Stimulated activated CD4-positive, alpha-beta T cell treated with anti-CD3 and anti-CD28 coated beads, TNF-alpha, amount 100 ng/mL, for 1 hour (primary cell): ENCODE measurements around the gene PLEKHM2.

ENCODE experiments used
- DNase-seq, 3 donors: peaks; one replicate each; pipeline ENCODE4 v3.0.0-alpha.2; 2020; ENCODE audit warnings: low read depth in 3 of 3, low spot score in 1 of 3

PLEKHM2 gene

DNA sequence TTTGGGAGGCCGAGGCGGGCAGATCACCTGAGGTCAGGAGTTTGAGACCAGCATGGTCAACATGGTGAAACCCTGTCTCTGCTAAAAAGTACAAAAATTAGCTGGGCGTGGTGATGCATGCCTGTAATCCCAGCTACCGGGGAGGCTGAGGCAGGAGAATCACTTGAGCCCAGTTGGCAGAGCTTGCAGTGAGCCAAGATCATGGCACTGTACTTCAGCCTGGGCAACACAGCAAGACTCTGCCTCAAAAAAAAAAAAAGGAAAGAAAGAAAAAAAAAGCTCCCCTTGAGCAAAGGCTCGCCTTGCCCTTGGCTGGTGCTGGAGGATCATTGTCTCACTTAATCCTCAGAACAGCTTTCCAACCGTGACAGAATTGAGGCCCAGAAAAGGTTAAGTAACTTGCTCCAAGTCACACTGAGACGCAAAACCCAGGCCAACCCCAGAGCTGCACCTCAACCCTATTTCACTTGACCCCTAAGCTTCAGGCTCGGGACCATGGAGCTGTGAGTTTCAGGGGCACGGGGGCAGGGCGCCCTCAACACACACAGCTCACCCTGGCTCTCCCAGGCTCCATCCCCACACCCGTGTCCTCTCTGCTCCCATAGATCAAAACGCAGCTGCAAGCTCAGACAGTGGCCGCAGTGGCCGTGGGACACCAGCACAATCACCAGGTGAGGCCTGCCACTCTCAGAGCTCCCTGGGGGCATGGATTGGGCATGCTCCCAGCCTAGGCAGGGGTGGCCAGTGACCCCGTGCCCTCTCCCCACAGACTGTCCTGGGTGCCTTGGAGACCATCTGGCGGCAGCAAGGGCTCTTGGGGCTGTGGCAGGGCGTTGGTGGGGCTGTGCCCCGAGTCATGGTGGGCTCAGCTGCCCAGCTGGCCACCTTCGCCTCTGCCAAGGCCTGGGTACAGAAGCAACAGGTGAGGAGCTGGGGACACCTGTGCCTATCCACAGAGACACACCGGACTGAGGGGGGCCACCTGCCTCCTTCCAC lies 53.5 kb downstream of the PLEKHM2 start:
- DNase-seq: no peak

DNA sequence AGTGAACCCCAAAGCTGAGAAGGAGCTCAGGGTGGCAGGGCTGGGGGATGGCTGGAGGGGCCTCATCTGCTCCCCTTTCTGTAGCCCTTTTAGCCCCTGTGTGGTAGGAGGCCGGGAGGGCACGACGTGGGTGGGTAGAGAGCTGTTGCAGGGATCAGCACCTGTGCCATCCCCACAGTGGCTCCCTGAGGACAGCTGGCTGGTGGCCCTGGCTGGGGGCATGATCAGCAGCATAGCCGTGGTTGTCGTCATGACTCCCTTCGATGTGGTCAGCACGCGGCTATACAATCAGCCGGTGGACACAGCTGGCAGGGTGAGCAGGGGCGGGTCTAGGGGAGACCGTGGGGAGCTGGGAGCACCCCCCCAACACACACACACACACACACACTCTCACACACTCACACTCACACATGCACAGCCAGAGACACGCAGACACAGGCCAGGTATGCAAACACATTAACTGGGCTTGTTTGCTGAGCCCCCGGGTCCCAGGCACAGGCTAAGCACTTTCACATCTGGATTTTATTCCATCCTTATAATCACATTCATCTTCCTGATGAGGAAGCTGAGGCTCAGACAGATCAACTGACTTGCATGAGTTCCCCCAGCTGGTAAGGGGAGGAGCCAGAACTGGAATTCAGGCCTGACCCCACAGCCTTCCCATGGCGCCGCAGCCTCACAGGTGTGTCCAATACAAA lies 54.4 kb downstream of the PLEKHM2 start:
- no peak for DNase-seq

DNA sequence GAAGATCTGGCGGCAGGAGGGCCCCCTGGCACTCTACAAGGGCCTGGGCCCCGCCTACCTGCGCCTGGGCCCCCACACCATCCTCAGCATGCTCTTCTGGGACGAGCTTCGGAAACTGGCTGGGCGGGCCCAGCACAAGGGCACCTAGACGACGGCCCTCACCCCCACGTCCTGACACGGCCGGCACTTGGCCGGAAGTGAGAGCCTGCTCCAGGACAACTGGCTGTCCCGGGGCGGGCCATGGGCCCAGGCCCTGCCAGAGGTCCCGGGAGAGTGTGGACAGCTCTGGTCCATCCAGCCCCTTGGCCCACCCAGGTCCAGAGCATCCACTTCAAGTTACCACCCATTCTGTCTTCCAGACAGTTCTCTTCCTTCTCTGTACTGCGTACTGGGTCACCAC lies 55.1 kb downstream of the PLEKHM2 start:
- no peak for DNase-seq

DNA sequence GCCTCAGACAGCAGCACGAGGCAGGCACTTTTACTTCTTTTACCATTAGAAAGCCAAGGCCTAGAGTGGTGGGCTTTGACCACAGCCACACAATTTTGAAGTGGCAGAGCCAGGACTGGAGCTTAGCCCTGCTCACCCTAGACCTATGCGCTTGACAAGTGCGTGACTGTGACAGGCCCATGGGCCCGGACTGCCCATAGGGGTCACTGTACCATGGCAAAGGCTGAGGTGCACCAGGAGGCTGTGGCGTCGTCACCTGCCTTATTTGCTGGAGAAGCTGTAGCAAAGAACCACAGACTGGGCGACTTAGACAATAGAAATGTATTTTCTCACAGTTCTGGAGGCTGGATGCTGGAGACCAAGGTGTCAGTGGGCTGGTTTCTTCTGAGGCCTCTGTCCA lies 55.6 kb downstream of the PLEKHM2 start:
- DNase-seq: no peak

DNA sequence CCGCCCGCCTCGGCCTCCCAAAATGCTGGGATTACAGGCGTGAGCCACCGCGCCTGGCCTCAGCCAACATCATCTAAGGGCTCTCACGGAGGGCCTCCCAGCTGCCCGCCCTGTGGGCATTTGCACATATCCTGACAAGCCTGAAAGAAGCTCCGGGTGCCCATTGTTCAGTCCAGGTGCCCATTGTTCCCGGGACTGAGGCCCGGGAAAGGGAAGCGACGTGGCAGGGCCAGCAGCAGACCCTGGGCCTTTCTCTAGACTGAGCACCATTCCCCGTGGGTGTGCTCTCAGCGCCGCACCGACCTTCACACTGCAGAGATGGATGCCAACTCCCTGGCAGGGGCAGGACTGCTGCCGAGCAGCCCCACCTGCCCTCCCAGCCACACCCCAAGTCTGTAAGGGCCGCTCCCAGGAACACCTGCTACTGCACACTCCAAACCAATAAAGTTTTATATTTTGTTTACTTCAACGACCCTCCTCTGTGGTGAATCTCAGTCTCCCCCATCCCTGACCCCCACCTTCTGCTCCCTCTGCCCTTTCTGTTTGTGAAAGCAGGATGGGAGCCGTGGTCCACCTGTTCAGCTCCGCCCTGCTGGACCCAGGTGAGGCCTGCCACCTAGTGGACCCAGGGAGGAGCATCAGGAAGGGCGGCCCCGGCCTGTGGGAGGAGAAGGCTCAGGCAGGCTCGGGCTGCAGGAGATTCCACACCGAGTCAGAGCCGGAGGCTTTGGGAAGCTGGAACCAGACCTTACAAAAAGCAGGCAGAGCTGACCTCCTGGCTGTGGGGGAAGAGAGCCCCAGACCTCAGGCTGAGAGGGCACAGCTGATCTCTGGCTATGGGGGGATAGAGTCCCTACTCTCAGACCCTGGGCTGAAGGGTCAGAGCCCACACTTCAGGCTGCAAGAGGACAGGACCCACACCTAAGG lies 57.1 kb downstream of the PLEKHM2 start:
- peak; percentile 18 to 42 (median 35) for DNase-seq

DNA sequence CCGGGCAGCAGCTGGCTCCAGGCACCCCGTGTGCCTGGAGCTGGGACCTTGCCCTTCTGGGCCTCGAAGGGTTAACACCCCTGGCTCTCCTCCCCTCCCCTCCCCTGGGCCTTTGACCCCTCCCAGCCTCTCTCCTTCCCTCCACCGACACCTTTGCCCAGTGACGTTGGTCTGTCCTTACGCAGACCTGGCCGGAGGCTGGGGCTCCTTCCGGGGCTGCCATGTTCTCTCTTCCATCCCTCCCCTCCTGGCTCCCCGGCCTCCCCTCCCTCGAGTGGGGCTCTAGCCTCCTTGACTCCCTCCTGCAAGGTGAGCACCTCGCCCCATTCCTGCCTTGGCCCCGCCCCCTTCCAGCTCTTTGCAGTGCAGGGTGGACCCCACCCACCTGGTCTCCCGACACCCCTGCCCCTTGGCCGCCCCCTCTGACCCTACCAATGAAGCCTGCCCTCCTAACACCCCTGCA lies 58.2 kb downstream of the PLEKHM2 start, which contains the start of gene TMEM82:
TSS of gene TMEM82 (plus strand) at position 161 of the 463 bp plus-strand sequence. CDS start at position 222, 61 bp downstream.
- no peak for DNase-seq

DNA sequence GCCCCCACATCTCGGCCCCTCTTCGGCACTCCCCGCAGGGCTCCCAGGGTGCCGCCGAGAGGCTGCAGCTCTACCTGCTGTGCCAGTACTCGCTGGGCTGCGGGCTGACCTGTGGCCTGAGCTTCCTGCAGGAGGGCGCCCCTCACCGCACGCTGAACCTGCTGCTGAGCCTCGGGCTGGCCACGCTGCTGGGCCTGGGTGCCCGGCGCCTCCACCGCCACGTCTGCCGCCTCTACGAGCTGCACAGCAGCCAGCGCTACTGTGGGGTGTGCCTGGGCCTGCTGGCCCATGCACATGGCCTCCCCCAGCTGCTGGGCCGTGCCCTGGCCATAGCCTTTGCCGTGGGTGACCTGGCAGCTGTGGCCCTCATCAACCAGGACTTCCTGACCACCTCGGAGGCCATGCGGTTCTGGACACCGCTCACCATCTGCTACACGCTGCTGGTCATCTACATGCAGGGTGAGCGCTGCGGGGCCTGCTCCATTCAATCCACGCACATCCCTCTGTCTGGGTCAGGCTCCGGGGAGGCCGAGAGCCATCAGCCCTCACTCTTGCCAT lies 60.1 kb downstream of the PLEKHM2 start:
- no peak for DNase-seq

DNA sequence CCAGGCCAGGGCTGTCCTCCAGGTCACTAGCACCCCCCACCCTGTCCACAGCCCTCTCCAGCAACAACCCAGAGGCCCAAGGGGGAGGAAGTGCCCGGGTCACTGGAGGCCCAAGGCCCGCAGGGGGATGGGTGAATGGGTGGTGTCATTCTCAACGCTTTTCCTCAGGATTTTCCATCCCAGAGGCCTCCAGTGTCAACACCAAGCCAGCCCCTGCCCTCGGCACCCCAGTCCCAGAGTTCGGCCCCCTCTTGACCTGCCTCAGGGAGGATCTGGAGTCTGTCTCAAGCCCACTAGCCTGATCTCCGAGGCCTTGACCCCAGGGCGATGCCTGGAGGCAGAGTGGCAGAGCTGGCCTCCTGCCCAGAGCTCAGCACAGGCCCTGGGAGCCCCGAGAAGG lies 63.3 kb downstream of the PLEKHM2 start:
- no peak for DNase-seq

DNA sequence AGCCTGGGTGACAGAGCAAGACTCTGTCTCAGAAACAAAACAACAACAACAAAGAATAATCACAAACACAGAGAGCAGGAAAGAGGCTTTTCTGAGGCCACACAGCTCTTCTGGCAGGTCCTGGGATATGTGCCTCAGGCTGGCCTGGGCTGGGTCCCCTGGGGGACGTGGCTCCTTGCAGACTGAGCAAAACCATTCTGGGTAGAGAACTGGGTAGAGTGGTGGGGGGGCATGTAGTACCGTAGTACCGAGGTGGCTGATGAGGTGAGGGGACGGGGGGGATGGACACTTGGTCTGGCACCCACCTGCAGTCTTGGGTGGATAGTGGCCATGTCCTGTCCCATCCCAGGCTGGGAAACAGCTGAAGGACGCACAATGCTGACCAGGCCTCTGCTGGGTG lies 64.1 kb downstream of the PLEKHM2 start:
- DNase-seq: no peak

DNA sequence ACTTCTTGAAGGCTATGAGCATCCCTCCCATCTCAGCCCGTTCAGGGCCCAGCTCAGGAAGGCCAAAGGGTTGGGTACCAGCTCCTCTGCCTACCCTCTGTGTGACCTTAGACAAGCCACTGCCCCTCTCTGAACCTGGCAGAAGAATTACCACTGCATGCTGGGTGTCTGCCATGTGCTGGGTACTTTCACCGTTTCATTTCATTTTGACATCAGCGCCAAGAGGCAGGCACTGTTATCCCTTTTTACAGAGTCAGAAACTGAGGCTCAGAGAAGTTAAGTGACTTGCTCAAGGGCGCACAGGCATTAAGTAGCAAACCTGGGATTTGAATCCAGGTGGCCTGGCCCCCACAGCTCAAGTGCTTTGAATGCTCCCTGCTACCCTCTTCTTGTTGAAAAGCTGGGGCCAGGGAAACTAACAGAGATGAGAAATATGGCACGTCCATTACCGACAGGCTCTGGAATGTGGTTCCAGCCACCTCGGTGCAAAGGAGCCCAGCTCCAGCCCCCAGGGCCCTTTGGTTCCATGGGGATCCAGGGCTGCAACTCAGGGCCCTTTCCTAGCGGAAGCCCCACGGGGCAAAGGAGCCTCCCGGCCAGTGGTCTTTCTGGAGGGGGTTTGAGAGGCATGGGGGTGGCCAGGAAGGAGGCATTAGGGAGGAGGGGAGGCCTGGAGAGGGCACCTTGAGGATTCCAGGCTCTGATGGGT lies 64.7 kb downstream of the PLEKHM2 start:
- no peak for DNase-seq

DNA sequence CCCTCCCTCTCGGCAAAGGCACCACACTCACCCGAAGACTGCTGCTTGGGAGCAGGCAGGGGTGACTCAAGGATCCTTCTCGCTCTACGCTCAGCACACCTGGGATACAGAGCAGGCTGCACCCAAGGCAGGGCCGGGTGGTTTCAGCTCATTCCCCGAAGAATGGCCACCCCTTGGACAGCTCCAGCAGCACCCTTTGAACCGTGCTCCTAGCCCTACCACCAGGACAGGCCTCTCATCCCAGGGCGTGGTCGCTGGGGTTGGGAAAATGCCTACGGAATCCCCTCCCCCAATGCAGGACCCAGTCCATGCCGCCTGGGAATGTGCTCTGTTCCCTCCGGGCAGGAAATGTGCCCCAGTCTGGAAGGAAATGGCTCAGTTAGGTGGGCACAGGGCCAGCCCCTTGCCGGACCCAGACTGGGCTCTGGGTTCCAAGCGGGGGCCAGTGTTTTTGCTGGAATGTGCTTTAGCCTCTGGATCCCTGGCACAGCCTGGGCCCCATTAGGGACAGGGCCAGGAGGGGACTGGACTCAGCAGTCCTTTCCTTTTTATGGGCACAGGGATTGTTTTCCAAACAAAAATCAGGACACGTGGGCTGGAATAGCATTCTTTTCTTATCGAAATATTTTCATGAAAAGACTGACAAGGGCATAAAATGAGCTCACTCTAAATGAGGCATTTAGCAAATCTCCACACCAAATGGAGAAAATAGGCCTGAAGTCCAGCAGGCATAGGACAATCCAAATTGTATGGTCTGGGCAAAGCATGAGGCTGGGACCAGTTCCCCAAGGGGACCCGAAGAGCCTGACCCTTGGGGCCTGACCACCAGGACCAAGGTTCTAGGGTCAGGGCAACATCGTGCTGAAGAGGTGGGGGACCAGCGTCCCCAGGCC lies 65.5 kb downstream of the PLEKHM2 start:
- no peak for DNase-seq

DNA sequence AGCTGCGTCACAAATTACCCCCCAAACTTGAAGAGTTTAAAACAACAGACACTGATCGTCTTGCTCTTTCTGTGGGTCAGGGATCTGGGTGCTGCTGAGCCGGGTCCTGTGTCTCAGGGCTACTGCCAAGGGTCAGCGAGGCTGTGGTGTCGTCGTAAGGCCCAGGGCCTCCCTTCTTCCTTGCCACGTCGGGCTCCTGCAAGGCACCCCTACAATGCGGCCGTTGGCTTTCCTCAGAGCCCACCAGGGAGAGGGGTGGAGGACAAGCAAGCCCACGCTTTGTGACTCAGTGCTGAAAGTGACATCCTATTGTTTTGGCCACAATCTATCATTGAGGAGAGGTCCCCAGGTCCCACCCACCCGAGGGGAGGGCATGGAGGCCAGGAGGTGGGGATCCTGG lies 66.8 kb downstream of the PLEKHM2 start:
- DNase-seq: no peak

DNA sequence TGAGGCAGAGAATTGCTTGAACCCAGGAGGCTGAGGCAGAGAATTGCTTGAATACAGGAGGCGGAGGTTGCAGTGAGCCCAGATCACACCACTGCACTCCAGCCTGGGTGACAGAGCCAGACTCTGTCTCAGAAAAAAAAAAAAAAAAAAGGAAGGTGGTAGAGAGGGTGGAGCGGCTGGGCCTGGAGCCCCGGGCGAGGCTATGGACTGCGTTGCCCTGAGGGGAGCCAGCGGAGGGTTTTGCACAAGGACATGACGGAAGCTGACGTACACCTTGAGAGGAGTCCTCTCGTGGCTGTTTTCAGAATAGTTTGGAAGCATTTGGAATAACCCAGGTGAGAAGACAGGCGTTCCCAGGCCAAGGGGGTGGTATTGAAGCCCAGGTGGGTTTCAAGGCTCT lies 67.6 kb downstream of the PLEKHM2 start:
- DNase-seq: no peak

DNA sequence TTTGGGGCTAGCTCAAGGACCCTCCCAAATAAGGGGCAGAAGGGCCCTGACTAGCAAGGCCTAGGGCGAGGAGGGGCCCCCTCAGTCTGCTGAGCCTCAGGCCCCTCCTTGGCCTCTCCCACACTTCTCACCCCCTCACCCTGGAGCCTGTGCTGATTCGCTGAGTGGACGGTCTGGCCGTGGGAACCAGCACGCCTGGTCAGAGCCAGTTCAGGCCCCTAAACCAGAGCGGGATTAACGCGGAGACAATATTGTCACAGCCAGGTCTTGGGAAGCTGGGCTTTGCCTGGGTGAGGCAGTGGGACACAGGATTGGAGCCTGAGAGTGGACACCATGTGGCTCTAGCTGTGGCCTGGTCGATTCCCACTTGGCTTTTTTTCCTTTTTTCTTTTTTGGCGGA lies 69.7 kb downstream of the PLEKHM2 start:
- DNase-seq: no peak

DNA sequence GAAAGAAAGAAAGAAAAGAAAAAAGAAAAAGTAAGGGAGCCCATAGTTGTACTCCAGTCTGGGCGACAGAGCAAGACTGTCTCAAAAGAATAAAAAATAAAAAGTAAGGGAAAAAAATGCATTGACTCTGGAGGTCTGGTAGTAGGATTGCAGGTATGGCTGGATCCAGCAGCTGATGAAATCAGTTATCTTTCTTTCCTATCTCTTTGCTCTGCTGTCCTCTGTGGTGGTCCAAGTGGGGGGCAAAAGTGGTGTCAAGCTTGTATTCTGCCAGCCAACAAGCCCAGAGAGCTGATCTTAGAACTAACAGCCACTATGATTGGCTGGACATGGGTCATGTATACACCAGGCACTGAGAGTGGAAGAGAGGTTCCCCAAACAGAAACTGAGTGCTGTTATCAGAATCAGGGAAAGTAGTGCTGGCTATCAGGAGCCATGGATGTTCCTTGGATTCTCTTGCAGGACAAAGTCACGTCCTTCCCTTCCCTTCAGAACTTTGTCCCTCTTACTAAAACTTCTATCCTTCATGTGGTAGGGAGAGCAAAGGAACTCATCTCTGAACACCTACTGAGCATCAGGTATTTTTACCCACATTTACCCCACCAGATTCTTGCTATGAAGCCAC lies 71.0 kb downstream of the PLEKHM2 start:
- no peak for DNase-seq

DNA sequence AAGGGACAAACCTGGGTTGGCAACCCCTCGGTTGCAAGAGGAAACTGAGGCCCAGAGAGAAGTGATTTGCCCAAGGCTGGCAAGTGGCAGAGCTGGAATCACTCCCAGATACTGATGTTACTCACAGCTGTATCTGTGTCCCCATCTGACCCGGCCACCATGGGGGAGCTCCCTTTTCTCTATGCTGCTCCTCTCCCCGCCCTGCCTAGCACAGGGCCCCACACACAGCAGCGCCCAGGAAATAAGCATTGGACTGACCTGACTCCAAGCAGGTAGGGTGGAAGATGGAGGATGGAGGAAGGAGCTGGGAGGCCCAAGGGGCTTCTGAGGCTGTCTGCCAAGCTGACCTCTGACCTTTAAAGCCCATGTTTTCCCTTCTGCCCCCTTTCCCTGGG lies 71.5 kb downstream of the PLEKHM2 start:
- DNase-seq: no peak

DNA sequence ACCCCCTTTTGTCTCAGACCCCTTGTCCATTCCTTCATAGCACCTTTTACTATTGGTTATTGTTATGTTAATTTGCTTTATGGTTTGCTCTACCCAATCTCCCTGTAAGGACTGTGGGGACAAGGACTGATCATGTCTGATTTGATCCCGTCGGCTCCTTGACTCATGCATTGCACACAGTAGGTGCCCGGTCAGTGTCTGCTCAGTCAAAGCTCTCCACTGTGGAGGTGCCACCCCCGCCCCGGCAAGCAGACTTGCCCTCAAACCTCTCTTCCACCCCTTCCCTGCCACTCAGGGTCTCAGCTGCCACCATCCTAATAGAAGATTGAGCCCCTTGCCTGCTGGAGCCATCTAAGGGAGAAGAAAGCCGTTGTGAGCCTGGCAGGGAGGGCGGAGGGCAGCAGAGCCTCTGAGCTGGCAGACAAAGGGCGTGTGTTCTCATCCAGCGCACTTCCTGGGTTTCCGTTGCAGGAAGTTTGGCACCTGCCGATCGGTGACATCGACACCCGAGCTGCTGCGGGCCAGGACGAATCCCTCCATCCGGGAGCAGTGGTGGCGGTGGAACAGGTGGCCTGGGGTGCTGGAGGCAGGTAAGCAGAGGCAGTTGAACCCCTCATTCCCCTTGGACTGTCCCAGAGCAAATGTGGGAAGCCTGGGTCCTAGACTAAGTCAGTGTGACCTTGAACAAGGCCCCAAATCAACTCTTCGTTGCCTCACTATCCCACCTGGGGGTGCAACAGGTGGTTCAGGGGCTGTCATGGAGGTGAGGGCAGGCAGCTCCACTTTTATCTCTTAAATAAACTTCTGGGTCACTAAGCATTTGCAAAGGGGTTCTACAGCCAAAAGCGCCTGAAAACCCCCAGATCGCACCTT lies 72.3 kb downstream of the PLEKHM2 start:
- no peak for DNase-seq
